Tongue (tissue), 2 donors: ENCODE results near the gene PLPP3. TPM values are rescaled to one million over a fixed set of nuclear protein-coding genes. Genes with fewer than 3 reads are reported as not detected.

Experiments used
- DNase-seq: peaks from one replicate; pipeline ENCODE4 v3.0.0-alpha.2; 2015
- total RNA-seq: library from RNA; depleted of rRNA; stranded (reverse); fragments of >200 nt; gene quantifications from one replicate; pipeline ENCODE4 v1.2.3, GENCODE V29; 2014

The PLPP3 gene
- total RNA-seq, 1 donor from 2014 or later = 191 TPM

- DNase-seq = no peak
Measured at GRCh38 chr1:56520016-56520601, 59.3 kb downstream of the PLPP3 start.

DNA sequence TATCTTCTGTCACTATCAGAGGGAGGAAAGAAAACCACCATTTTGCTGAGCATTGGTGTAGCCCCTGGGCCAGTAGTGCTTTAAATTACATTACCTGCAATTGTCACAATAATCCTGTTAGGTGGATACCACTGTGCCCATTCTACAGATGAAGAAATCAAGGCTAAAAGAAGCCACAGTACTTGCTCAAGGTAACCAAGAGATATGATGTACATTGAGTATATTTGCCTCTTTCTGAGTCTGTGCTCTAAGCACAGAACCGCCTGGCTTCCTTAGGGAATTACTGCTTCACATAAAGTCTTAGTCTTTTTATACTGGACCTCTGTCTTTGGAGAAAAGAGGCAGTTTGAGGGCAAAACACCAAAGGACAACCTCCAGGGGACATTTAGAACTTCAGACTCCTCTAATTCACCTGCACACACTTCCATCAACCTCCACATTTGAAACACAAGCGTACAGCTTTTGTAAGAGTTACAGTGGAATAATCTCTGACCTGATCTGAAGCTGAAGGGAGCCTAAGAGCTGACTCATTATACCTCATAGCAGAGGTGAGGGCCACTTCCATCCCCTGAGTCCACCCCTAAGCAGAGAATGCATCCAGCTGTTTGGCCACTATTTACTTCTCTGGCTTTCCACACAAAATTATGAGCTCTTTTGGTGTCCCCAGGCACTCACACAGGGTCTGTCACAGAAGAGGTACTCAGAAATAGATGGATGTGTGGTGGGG, 61.8 kb downstream of the PLPP3 start:
- DNase-seq = no peak

DNA sequence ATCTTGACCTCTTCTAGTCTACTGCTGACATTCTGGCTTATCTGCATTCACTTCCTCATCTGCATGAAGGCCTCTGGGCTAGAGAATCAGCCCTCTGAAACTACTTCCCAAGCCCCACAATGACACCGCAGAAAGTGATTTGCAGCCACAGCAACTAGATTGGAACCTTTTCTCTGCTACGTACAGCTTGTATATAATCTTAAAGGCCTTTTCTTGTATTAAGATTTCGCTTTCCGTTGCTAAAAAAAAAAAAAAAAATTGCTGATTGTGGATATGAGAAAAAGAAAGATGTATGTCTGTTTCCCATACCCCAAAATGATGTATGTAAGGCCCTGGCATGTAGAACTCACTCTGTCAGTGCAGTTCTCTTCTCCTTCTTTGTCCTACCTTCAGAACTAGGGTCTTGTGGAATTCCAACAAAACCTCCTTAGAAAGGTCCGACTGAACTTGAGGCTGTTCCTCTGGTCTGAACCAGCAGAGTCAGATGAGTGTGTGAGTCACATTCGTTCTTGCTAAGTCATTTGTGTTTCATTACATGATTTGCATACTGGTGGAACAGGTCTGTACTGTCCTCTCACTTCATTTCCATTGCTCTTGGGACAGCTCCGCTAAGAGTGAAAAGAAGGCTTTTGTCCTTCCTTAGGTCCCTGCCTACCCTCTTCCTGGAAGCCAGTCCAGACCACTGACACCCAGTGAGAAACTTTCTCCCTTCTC, 62.7 kb downstream of the PLPP3 start:
- peak; percentile 38 for DNase-seq

DNA sequence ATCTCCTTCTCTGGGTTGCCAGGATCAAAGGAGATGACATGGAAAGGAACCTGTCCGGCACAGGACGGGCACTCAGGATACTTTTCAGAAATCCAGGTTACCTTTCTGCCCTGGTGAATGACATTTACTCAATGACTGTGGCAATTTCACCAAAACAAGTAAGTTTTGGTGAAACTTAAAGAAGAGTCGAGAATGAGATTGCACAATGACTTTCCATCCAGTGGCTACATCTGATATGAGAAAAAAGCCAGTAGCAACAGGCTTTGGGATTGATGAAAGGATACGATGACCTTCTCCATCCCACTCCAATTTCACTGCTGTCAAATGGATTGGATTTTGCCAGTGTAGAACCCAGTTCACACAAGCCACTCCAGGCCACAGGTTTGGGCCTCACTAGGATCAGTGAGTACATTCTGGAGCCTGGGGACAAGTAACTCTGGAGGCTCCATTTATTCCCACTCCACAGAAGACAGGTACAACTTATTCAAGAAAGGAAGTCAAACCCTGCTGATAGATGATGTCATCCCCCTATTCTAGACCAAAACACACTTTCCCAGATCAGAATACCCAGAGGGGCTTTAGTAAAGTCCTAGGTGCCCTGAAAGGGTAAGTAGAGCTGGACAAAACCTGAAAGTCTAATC, 63.3 kb downstream of the PLPP3 start:
- no peak for DNase-seq

- no peak for DNase-seq
Measured at GRCh38 chr1:56512724-56513494, 66.5 kb downstream of the PLPP3 start.

DNA sequence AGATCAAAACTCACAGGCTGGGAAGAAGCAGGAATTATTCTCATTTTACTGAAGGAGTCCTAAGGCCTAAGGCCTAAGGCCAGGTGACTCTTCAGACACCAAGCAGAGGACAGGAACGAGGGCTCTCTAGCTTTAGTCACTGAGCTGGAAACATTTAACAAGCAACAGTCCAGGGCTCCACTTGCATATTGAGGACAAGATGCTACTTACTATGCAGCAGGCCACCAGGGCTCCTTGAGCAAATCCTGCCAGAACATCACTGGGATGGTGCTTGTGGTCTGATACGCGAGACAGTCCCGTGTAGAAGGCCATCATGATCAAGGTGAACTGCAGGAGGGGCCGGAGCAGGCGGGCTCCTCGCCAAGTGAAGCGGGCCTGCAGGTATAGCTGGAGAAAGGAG, 67.6 kb downstream of the PLPP3 start:
- no peak for DNase-seq

DNA sequence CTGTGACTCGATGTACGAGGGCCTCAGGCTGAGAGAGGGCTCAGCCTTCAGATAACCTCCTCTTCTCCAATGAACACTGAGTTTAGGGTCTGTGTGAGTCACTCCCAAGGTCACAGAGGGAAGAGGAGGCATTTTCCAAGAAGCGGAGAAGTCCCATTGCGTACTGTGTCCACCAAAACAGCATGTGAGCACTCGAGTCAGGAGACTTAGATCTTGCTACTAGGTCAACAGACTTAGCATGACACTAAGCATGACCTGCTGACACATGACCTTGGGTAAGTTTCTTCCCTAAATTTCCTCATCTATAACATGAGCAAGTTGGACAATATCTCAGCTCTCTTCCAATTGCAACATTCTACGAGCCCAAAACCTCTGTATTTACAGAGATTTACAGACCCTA, 68.0 kb downstream of the PLPP3 start:
- no peak for DNase-seq

DNA sequence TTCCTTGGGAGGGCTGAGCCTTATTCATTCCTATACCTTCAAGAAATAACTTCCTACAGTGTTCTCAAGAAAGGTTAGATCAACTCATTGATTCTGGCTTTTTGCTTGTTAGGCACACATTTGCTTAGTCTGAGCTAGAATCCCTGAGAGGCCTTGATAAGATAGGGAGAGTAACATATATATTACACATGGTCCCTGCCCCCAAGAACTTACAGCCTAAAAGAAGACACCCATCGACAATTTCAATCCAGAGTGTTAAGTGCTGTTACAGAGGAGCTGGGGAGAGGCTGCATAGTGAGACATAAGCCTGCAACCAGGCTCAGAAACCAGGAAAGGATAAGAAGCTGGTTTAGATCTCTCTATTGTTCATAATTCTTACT, 68.7 kb downstream of the PLPP3 start:
- DNase-seq = no peak

DNA sequence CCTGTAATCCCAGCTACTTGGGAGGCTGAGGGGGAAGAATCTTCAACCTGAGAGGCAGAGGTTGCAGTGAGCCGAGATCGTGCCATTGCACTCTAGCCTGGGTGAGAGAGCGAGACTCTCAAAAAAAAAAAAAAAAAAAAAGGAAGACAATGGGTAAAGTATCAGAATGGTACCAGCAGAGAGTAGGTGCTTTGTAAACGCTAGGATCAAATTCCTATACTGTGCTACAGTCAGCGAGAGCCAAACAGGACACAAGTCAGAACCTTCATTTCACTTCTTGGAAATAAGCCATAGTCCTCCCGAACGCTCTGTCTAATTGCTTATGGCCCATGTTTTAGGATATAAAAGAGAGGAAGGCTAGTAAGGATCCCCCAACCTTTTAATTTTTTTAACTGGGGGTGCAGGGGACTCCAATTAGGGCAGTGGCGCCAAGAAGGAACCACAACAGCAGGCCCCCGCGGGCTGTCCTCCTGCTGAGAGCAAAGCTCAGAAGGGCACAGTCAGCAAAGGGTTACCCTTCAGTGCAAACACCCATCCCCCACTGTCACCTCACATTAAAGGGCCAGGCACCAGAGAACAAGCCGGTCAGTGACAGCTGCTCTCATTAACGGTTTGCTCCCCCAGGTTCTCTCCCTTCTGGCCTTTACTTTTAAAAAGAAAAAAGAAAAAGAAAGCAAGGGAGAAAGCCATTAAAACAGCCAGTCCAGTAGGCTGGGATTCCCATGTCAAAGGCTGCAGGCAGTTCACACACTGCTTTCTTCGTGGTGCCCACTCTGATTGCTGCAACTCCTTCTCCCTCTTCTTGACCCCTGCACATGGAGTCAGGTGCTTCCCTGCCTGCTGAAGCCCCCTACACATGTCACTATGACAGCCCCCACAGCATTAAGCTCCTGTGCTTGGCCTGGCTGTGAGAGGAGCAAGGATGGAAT, 69.4 kb downstream of the PLPP3 start:
- no peak for DNase-seq

GRCh38 chr1:56508523-56508983, 70.8 kb downstream of the PLPP3 start:
- no peak for DNase-seq

DNA sequence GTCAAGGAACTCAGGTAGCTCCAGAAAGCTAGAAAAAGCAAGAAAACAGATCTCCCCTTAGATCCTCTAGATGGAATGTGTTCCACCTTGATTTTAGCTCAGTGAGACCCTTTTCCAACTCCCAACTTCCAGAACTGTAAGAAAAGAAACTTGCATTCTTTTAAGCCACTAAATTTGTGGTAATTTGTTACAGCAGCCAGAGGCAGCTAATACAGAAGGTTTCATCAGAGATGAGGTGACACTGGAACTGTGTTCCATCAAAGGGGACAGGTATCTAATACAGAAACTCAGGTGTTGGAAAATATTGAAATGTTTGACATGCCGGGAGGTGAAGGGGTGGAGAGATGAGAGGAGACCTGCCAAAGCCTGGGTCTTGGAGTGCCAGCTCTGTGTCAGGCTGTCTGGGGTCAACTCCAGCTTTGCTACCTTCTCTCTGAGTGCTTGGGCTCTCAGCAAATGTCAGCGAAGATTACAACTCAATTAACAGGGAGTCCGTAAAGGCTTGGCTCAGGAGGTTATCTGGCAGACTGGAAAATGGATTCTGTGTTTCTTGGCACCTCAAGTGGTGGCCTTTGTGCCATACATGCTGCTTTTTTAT, 71.3 kb downstream of the PLPP3 start:
- DNase-seq = no peak

GRCh38 chr1:56506951-56507491, 72.3 kb downstream of the PLPP3 start:
- DNase-seq = no peak

GRCh38 chr1:56505792-56506743, 73.3 kb downstream of the PLPP3 start:
- DNase-seq = peak; percentile 32

DNA sequence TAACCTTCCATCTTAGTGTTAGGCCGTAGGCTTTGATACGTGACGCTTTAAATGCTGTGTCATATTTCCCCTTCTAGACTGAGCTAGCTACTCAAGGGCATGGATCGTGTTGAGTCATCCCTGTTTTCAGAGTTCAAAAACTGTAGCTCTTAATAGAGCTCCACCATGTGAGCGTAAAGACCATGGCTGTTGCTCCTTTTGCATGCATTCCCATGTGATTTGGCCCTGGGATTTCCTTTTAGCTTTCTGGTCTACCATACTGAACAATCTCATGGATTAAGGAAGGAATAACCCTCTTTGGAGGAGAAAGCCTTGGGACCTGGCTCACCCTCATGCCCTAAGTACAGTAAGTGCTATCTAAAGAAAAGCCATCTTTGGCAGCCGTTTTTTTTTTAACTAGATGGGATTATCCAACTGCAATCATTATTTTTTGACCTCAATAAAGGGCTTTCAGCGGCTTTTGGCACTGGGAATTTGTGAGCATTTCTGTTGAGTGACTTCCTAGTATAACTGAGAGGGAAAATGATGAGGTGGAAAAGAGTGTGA, 76.6 kb downstream of the PLPP3 start:
- DNase-seq = no peak

- no peak for DNase-seq
Measured at GRCh38 chr1:56501888-56502287, 77.5 kb downstream of the PLPP3 start.

- no peak for DNase-seq
Measured at GRCh38 chr1:56501426-56501825, 77.9 kb downstream of the PLPP3 start.

DNA sequence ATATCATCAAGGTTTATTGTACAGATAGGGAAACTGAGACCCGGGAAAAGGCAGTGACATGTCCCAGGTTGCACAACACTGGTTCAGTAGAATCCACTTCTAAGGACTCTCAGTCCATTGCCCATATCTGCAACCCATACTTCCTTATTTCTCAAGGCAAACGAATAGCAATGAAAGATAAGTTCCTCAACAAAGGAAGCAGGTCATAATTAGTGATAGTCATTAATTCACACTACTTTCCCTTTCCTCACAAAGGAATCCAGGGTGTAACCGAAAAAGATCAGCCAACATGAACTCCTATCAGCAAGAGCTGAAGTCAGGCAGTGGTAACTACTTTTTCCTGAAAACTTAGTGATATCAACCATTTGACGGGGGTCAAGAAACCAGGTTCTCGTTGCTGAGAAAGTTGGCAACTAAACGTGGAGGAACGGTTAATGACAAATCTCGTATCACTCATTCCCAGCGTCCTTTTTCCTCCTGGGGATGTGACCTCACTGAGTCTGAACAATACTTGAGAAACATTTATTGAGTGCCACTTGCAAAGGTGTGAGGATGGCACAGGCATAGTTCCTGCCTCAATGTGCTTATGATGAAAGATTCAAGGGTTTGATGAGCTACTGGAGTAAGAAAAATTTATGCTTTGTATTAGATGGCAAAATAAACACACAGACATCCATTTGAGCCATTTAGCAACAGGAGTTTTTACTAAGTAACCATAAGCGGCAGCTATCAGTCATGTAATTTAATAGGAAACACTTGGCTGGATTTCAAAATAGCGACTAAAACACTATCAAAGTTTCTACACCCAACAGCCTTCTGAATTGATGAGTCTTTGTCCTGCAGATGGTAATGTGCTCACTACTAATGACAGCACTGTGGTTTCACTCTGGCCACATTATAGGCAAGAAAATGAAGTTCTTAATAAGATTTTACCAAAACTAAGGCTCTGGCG, 82.3 kb downstream of the PLPP3 start:
- no peak for DNase-seq

GRCh38 chr1:56496158-56496557, 83.2 kb downstream of the PLPP3 start:
- no peak for DNase-seq
